ENCODE measurements around the gene SART1. TPM values are rescaled to one million over a fixed set of nuclear protein-coding genes. Genes with fewer than 3 reads are reported as not detected.

SART1 gene
- total and polyA plus RNA-seq, 4 donors, result 13.6 to 24.3 (median 15.1) TPM

DNA sequence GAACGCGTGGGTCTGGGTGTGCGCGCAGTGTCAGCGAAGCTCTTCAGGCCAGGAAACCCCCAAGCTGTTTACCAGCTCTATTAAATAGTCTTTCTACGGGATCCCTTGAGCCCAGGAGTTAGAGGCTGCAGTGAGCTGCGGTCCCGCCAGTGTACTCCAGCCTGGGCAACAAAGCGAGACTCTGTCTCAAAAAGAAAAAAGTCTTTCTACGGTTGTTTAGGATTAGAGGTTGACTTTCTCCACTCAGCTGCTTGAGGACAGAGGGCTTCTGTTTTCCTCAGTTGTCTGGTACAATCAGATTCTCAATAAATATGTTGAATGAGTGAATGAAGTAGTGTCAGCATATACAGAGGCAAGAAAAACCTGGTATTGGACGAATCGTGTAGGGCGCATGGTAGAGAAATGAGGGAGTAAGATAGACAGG lies 619 bp downstream of the SART1 start (continued):
- no peak for TF ChIP-seq RXRA (IDR thresholded peaks at IDR 0.05)

DNA sequence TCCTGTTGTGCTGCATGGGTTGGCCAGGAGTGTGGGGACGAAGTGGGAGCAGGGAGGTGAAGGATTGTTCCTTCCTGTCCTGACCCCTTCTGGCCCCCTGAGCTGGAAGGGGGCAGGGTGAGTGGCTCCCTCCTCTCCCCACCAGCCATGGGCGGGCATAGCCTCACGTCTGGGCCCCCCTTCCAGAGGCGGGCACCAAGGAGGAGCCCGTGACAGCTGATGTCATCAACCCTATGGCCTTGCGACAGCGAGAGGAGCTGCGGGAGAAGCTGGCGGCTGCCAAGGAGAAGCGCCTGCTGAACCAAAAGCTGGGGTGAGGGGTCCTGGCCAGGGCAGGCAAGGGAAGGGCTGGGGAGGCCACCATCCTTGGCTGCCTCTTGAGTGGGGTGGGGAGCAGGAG lies 3.4 kb downstream of the SART1 start:
- Histone ChIP-seq H3K27ac (ENCODE audit: low read depth in 1 of 2, low read length in 2 of 2) (no peak overlapping the region), H3K27me3 (ENCODE audit: control insufficient read depth in 4 of 4, insufficient read depth in 4 of 4, low read length in 3 of 4) (no peaks in the 10 kb centered on the region), H3K9ac (ENCODE audit: low read depth in 1 of 2, low read length in 2 of 2) (no peak overlapping the region), H3K36me3 (ENCODE audit: control insufficient read depth in 4 of 4, insufficient read depth in 3 of 4, low read depth in 1 of 4, low read length in 3 of 4) (peaks cover 20 to 53% (median 31%) of the 10 kb centered on the region in 4 donors), H3K4me1 (ENCODE audit: control insufficient read depth in 4 of 4, insufficient read depth in 4 of 4, low read length in 3 of 4) (peaks cover 5 to 21% (median 18%) of the 10 kb centered on the region in 4 donors), H3K4me3 (ENCODE audit: low read depth in 1 of 3, low read length in 3 of 3) (no peak overlapping the region), H3K9me3 (ENCODE audit: control insufficient read depth in 4 of 4, low read length in 3 of 4) (no peaks in the 10 kb centered on the region)
- TF ChIP-seq EGR1 (IDR thresholded peaks at IDR 0.05; ENCODE audit: low read depth in 2 of 2) (no peak), GABPA (IDR thresholded peaks at IDR 0.05 in 1 of 2, conservative IDR thresholded peaks at IDR 0.05 in 1 of 2) (no peak), FOXA2 (IDR thresholded peaks at IDR 0.05) (no peak), CTCF (IDR thresholded peaks at IDR 0.05; ENCODE audit: low read depth, low read length, missing input control) (no peak), TAF1 (conservative IDR thresholded peaks at IDR 0.05) (no peak), RAD21 (IDR thresholded peaks at IDR 0.05) (no peak)
- DNase-seq (ENCODE audit: low spot score), result no peak
- 95% methylated on average over 10 of the region's 10 CpGs for WGBS

GRCh38 chr11:65965986-65966762 lies 4.6 kb downstream of the SART1 start:
- Histone ChIP-seq H3K9me3 (ENCODE audit: control insufficient read depth in 4 of 4, low read length in 3 of 4) (no peaks in the 10 kb centered on the region), H3K36me3 (ENCODE audit: control insufficient read depth in 4 of 4, insufficient read depth in 3 of 4, low read depth in 1 of 4, low read length in 3 of 4) (peaks cover 20 to 59% (median 32%) of the 10 kb centered on the region in 4 donors), H3K4me3 (ENCODE audit: low read depth in 1 of 3, low read length in 3 of 3) (no peak overlapping the region), H3K4me1 (ENCODE audit: control insufficient read depth in 4 of 4, insufficient read depth in 4 of 4, low read length in 3 of 4) (peaks cover 5 to 18% (median 16%) of the 10 kb centered on the region in 4 donors), H3K27me3 (ENCODE audit: control insufficient read depth in 4 of 4, insufficient read depth in 4 of 4, low read length in 3 of 4) (no peaks in the 10 kb centered on the region), H3K9ac (ENCODE audit: low read depth in 1 of 2, low read length in 2 of 2) (no peak overlapping the region), H3K27ac (ENCODE audit: low read depth in 1 of 2, low read length in 2 of 2) (no peak overlapping the region)
- no peak for DNase-seq (ENCODE audit: low spot score)
- TF ChIP-seq RAD21 (IDR thresholded peaks at IDR 0.05) (no peak), GABPA (IDR thresholded peaks at IDR 0.05 in 1 of 2, conservative IDR thresholded peaks at IDR 0.05 in 1 of 2) (no peak), YY1 (IDR thresholded peaks at IDR 0.05) (no peak), RXRA (IDR thresholded peaks at IDR 0.05) (no peak), FOXA2 (IDR thresholded peaks at IDR 0.05) (no peak), JUND (IDR thresholded peaks at IDR 0.05) (no peak), HNF4A (conservative IDR thresholded peaks at IDR 0.05) (no peak), ZBTB33 (IDR thresholded peaks at IDR 0.05) (no peak), FOXA1 (IDR thresholded peaks at IDR 0.05) (no peak), TAF1 (conservative IDR thresholded peaks at IDR 0.05) (no peak), CTCF (IDR thresholded peaks at IDR 0.05; ENCODE audit: low read depth, low read length, missing input control) (no peak), HNF4G (IDR thresholded peaks at IDR 0.05) (no peak), MAX (IDR thresholded peaks at IDR 0.05) (no peak)
- 97% methylated on average over 36 of the region's 36 CpGs for WGBS
